Stomach (tissue), 8 donors: Measurements from ENCODE around the gene CNTD1. TPM values are rescaled to one million over a fixed set of nuclear protein-coding genes. Genes with fewer than 3 reads are reported as not detected.

ENCODE experiments used
- polyA plus RNA-seq, 3 donors: library from polyadenylated mRNA; stranded (reverse); fragments of 200-250 nt; gene quantifications; one replicate each; pipeline ENCODE4 v1.2.3, GENCODE V29; 2013
- small RNA-seq, 4 donors: library from RNA; depleted of rRNA; stranded (forward); fragments of <200 nt; gene quantifications; one replicate each; pipeline ENCODE3, GENCODE V24; 2016
- total RNA-seq, 5 donors: library from RNA; depleted of rRNA; stranded (reverse); fragments of >200 nt; gene quantifications; one replicate each; pipeline versions ENCODE4 v1.1.0 to v1.2.3, GENCODE V29; 2014 to 2016
- donor health status: healthy with polysubstance abuse.
- donor health status: Bipolar disorder and iron deficiency.
- donor health status: healthy.

Gene CNTD1
- total and polyA plus RNA-seq, 8 donors, result 0.29 to 2.4 (median 1.3) TPM; not detected in 2

Small RNAs within 50 kb of the gene (small RNA-seq; reads per million reads assigned to genes)
- 0 reads per million in 4 donors for gene HMGN2P15
- gene MIR6781, result 0 reads per million in 4 donors

Other genes starting within 250 kb of the CNTD1 start
- 1 to 10 TPM in 1 of 5 donors, under 1 TPM in 1, not detected in 3; 0.55 to 1.8 TPM for gene HSD17B1, start 245.9 kb upstream of the CNTD1 start, total RNA-seq
- gene HSD17B1, start 245.9 kb upstream of the CNTD1 start, polyA plus RNA-seq, result 1 to 10 TPM; 2.7 to 4.8 (median 4.6) TPM
- 100 to 1,000 TPM in 1 of 5 donors, 10 to 100 TPM in 4; 15.6 to 127 (median 43.5) TPM for gene COASY, start 236.7 kb upstream of the CNTD1 start, total RNA-seq
- 10 to 100 TPM; 79.6 to 93.4 (median 88.4) TPM for gene COASY, start 236.7 kb upstream of the CNTD1 start, polyA plus RNA-seq
- gene MLX, start 231.8 kb upstream of the CNTD1 start, total RNA-seq, result 100 to 1,000 TPM in 1 of 5 donors, 10 to 100 TPM in 4; 39.7 to 101 (median 62.5) TPM
- gene MLX, start 231.8 kb upstream of the CNTD1 start, polyA plus RNA-seq, result 10 to 100 TPM; 39.1 to 83.4 (median 55.5) TPM
- 1 to 10 TPM in 2 of 5 donors, under 1 TPM in 1, not detected in 2; 0.89 to 3.3 (median 2.4) TPM for gene PSMC3IP, start 221.1 kb upstream of the CNTD1 start, total RNA-seq
- gene PSMC3IP, start 221.1 kb upstream of the CNTD1 start, polyA plus RNA-seq, result 1 to 10 TPM; 5.1 to 6.5 (median 5.2) TPM
- gene RETREG3, start 189.5 kb upstream of the CNTD1 start, total RNA-seq, result 10 to 100 TPM; 21.1 to 74.8 (median 51.0) TPM
- gene RETREG3, start 189.5 kb upstream of the CNTD1 start, polyA plus RNA-seq, result 10 to 100 TPM in 2 of 3 donors, 1 to 10 TPM in 1; 9.5 to 20.4 (median 15.4) TPM
- gene TUBG1, start 189.2 kb upstream of the CNTD1 start, total RNA-seq, result 10 to 100 TPM; 18.5 to 72.4 (median 49.2) TPM
- gene TUBG1, start 189.2 kb upstream of the CNTD1 start, polyA plus RNA-seq, result 10 to 100 TPM; 33.3 to 51.5 (median 42.2) TPM
- 100 to 1,000 TPM in 2 of 5 donors, 10 to 100 TPM in 2, 1 to 10 TPM in 1; 4.3 to 181 (median 15.8) TPM for gene TUBG2, start 139.6 kb upstream of the CNTD1 start, total RNA-seq
- 10 to 100 TPM; 13.3 to 17.1 (median 15.9) TPM for gene TUBG2, start 139.6 kb upstream of the CNTD1 start, polyA plus RNA-seq
- gene PLEKHH3, start 121.9 kb upstream of the CNTD1 start, total RNA-seq, result 10 to 100 TPM; 16.5 to 96.0 (median 28.0) TPM
- gene PLEKHH3, start 121.9 kb upstream of the CNTD1 start, polyA plus RNA-seq, result 10 to 100 TPM; 19.1 to 74.4 (median 52.9) TPM
- 10 to 100 TPM in 1 of 5 donors, 1 to 10 TPM in 3, not detected in 1; 1.7 to 11.7 (median 7.0) TPM for gene CCR10, start 117.0 kb upstream of the CNTD1 start, total RNA-seq
- 1 to 10 TPM in 1 of 3 donors, under 1 TPM in 2; 0.55 to 1.4 (median 0.56) TPM for gene CCR10, start 117.0 kb upstream of the CNTD1 start, polyA plus RNA-seq
- 10 to 100 TPM in 2 of 5 donors, 1 to 10 TPM in 3; 6.7 to 13.3 (median 9.0) TPM for gene CNTNAP1, start 116.3 kb upstream of the CNTD1 start, total RNA-seq
- 1 to 10 TPM in 2 of 3 donors, under 1 TPM in 1; 0.76 to 2.7 (median 2.6) TPM for gene CNTNAP1, start 116.3 kb upstream of the CNTD1 start, polyA plus RNA-seq
- gene EZH1, start 53.8 kb upstream of the CNTD1 start, total RNA-seq, result 100 to 1,000 TPM in 1 of 5 donors, 10 to 100 TPM in 4; 28.1 to 512 (median 35.6) TPM
- gene EZH1, start 53.8 kb upstream of the CNTD1 start, polyA plus RNA-seq, result 10 to 100 TPM in 1 of 3 donors, 1 to 10 TPM in 2; 6.3 to 16.0 (median 6.7) TPM
- 10 to 100 TPM in 2 of 5 donors, not detected in 3; 10.4 to 15.2 TPM for gene RAMP2, start 37.6 kb upstream of the CNTD1 start, total RNA-seq
- 10 to 100 TPM in 2 of 3 donors, 1 to 10 TPM in 1; 8.6 to 20.0 (median 19.2) TPM for gene RAMP2, start 37.6 kb upstream of the CNTD1 start, polyA plus RNA-seq
- 10 to 100 TPM in 3 of 5 donors, 1 to 10 TPM in 2; 4.1 to 66.5 (median 12.9) TPM for gene VPS25, start 25.4 kb upstream of the CNTD1 start, total RNA-seq
- 10 to 100 TPM; 71.8 to 79.6 (median 75.5) TPM for gene VPS25, start 25.4 kb upstream of the CNTD1 start, polyA plus RNA-seq
- gene WNK4, start 18.3 kb upstream of the CNTD1 start, total RNA-seq, result 10 to 100 TPM in 2 of 5 donors, 1 to 10 TPM in 3; 1.1 to 30.4 (median 4.9) TPM
- 1 to 10 TPM; 1.1 to 1.7 (median 1.3) TPM for gene WNK4, start 18.3 kb upstream of the CNTD1 start, polyA plus RNA-seq
- gene COA3, start 157 bp upstream of the CNTD1 start, total RNA-seq, result 100 to 1,000 TPM in 3 of 5 donors, 10 to 100 TPM in 2; 22.2 to 166 (median 121) TPM
- gene COA3, start 157 bp upstream of the CNTD1 start, polyA plus RNA-seq, result 100 to 1,000 TPM; 201 to 268 (median 201) TPM
- gene BECN1, start 25.4 kb downstream of the CNTD1 start, total RNA-seq, result 100 to 1,000 TPM in 3 of 5 donors, 10 to 100 TPM in 2; 53.1 to 192 (median 124) TPM
- gene BECN1, start 25.4 kb downstream of the CNTD1 start, polyA plus RNA-seq, result 10 to 100 TPM; 40.3 to 86.1 (median 65.2) TPM
- gene PSME3, start 34.5 kb downstream of the CNTD1 start, total RNA-seq, result 10 to 100 TPM; 26.4 to 74.4 (median 70.0) TPM
- gene PSME3, start 34.5 kb downstream of the CNTD1 start, polyA plus RNA-seq, result 10 to 100 TPM; 27.1 to 75.8 (median 61.5) TPM
- 1 to 10 TPM in 1 of 5 donors, under 1 TPM in 2, not detected in 2; 0.87 to 3.0 (median 0.92) TPM for gene AOC2, start 45.7 kb downstream of the CNTD1 start, total RNA-seq
- gene AOC2, start 45.7 kb downstream of the CNTD1 start, polyA plus RNA-seq, result under 1 TPM in 2 of 3 donors, not detected in 1; 0.50 to 0.55 TPM
- 10 to 100 TPM; 20.9 to 67.9 (median 42.0) TPM for gene AOC3, start 52.3 kb downstream of the CNTD1 start, total RNA-seq
- gene AOC3, start 52.3 kb downstream of the CNTD1 start, polyA plus RNA-seq, result 10 to 100 TPM in 1 of 3 donors, 1 to 10 TPM in 2; 6.2 to 46.9 (median 9.3) TPM
- 1 to 10 TPM in 1 of 5 donors, not detected in 4; 4.0 TPM for gene G6PC1, start 101.9 kb downstream of the CNTD1 start, total RNA-seq
- not detected for gene G6PC1, start 101.9 kb downstream of the CNTD1 start, polyA plus RNA-seq
- gene AARSD1, start 165.6 kb downstream of the CNTD1 start, total RNA-seq, result 10 to 100 TPM in 4 of 5 donors, 1 to 10 TPM in 1; 6.4 to 64.0 (median 26.8) TPM
- 10 to 100 TPM; 37.7 to 61.2 (median 56.7) TPM for gene AARSD1, start 165.6 kb downstream of the CNTD1 start, polyA plus RNA-seq
- 1 to 10 TPM in 3 of 5 donors, not detected in 2; 3.6 to 9.8 (median 8.3) TPM for gene PTGES3L, start 181.2 kb downstream of the CNTD1 start, total RNA-seq
- gene PTGES3L, start 181.2 kb downstream of the CNTD1 start, polyA plus RNA-seq, result 1 to 10 TPM in 2 of 3 donors, not detected in 1; 1.3 to 2.9 TPM
- gene RUNDC1, start 181.7 kb downstream of the CNTD1 start, total RNA-seq, result 10 to 100 TPM; 12.9 to 51.6 (median 15.2) TPM
- 1 to 10 TPM; 5.8 to 7.1 (median 6.6) TPM for gene RUNDC1, start 181.7 kb downstream of the CNTD1 start, polyA plus RNA-seq
- 1,000 to 10,000 TPM in 3 of 5 donors, 100 to 1,000 TPM in 2; 251 to 1,639 (median 1,099) TPM for gene RPL27, start 199.6 kb downstream of the CNTD1 start, total RNA-seq
- gene RPL27, start 199.6 kb downstream of the CNTD1 start, polyA plus RNA-seq, result 1,000 to 10,000 TPM; 2,693 to 4,199 (median 4,058) TPM
- gene IFI35, start 207.9 kb downstream of the CNTD1 start, total RNA-seq, result 100 to 1,000 TPM in 1 of 5 donors, 10 to 100 TPM in 2, 1 to 10 TPM in 2; 4.0 to 145 (median 19.5) TPM
- gene IFI35, start 207.9 kb downstream of the CNTD1 start, polyA plus RNA-seq, result 10 to 100 TPM; 37.6 to 53.0 (median 46.4) TPM
- gene VAT1, start 223.5 kb downstream of the CNTD1 start, total RNA-seq, result 10 to 100 TPM in 4 of 5 donors, 1 to 10 TPM in 1; 8.2 to 71.7 (median 55.8) TPM
- 10 to 100 TPM; 26.5 to 73.6 (median 65.7) TPM for gene VAT1, start 223.5 kb downstream of the CNTD1 start, polyA plus RNA-seq
- gene RND2, start 226.4 kb downstream of the CNTD1 start, total RNA-seq, result 1 to 10 TPM in 3 of 5 donors, under 1 TPM in 1, not detected in 1; 0.37 to 5.8 (median 2.1) TPM
- 1 to 10 TPM in 2 of 3 donors, under 1 TPM in 1; 0.50 to 1.2 (median 1.2) TPM for gene RND2, start 226.4 kb downstream of the CNTD1 start, polyA plus RNA-seq